SKM-1 (cell line): Measurements from ENCODE around the gene MEIS3.

Experiments
- DNase-seq: peaks from one replicate; lab custom pipeline; 2025; ENCODE audit not compliant: unreplicated experiment; lab: John Stamatoyannopoulos, UW

The MEIS3 gene

DNA sequence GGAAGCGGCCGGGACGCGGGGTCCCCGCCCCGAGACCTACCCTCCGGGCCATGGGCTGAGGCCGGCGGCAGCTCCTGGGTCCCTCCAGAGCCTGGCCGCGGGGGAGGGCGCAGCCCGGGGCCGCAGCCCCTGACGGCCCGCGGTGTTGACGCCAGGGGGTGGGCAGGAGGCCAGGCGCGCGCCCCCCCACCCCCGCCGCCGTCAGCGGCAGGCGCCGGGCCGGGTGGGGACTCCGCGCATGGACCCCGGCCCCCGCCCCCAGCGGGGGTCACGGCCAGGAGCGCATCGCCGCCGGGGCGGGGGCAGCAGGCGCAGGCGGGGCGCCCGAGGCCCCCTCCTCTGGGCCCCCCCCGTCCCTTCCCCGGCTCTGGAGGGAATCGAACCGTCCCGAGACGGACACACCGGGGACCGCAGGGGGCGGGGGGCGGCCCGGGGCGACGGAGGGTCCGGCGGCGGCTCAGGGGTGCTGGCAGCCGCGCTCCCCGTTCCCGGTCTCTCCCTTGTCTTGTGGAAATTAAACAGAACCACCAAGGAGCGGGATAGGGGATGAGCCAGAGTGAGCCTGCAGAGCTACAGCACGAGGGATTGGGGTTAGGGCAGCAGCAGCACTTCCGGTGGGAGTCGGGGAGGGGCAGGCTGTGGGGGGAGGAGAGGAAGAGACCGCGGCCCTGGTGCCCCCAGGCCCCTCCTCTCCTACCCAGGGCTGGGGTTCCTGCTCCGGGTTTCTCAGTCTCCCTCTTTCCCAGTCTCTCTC is at the start of gene MEIS3:
Gene MEIS3 (minus strand): TSS at position 498 of the 754 bp plus-strand sequence. CDS start 446 bp downstream, at position 52.
- no peak for DNase-seq

- no peak for DNase-seq
These were observed 48.6 kb upstream of the MEIS3 start for GRCh38 chr19:47467914-47468313.

- DNase-seq: no peak
These were observed 46.6 kb upstream of the MEIS3 start for GRCh38 chr19:47465957-47466356.

- no peak for DNase-seq
These were observed 45.5 kb upstream of the MEIS3 start for GRCh38 chr19:47464675-47465419.

GRCh38 chr19:47461876-47462275 is 42.5 kb upstream of the MEIS3 start:
- DNase-seq: no peak

DNA sequence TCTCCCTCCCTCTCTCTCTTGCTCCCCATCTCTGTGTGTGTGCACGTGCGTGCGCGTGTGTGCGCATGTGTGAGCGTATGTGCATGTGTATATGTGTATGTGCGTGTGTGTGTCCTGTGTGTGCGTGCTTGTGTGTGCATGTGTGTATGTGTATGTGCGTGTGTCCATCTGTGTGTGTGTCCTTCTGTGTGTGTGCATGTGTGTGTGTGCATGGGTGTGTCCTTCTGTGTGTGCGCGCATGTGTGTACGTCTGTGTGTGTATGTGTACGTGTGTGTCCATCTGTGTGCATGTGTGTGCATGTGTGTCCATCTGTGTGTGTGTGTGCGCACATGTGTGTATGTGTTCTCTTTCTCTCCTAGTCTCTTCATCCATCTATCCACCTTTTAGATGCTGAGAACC is 40.1 kb upstream of the MEIS3 start:
- no peak for DNase-seq

DNA sequence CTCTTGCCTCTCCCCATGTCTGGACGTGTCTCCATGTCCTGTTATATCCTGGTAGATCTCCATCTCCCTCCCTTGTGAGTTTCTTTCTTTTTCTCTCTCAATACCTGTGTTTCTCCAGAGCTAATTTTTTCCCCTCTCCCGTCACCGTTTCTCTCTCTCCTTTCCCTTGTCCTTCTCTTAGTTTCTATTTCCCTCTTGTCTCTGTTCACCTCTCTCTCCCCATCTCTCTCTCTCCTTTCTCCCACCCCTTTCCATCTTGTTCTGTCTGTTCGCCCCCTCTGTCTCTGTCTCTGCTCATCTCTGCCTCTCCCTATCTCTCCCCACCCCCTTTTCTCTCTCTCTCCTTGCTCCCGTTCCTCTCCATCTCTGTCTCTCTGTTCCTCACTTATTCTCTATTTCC is 39.3 kb upstream of the MEIS3 start:
- no peak for DNase-seq

DNA sequence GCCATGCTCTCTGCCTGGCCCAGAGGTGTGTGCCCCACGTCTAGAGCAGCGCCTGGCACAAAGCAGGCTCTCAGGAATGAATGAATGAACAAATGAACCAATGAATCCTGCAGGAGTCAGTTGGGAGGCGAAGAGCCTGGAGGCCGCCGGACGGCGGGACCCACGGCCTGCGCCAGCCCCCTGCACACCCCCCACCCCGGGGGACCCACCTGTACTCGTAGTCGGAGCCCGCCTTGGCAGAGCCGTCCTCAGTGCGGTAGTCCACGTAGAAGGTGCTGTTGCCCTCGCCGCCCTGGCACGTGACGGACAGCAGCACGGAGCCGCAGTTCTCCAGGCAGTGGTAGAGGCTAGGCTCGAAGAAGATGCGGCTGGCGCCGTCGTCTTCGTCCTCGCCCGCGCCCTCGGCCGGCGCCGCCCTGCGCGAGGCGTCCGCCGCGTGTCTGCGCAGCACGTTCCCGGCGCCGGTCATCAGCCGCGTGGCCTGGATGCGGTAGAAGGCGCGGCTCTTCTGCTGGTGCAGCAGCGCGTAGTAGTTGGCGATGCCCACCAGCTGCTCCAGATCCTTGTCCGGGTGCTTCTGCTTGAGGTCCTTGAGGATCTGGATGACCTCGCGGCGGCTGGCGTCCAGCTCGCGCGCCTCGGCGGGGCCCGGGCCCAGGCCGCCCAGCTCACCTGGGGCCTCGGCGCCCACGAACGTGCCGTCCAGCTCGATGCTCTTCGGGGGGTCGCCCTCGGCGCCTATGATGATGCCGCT is 37.6 kb upstream of the MEIS3 start:
- no peak for DNase-seq

DNA sequence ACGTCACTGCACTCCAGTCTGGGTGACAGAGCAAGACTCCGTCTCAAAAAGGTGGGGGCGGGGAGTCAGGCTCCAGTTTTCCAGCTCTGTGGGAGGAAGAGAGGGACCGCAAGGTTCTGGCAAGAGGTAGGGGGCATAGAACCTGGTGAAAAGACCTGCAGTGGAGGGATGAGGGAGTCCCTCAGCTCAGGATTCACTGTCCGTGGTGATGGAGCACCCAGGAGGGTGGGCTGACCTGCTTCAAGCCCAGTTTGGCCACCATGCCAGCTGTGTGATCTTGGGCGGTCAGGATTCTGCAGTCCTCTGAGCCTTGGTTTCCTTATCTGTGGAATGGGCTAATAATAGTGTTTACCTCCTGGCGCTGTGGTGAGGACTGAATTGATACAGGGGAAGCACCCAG is 31.2 kb upstream of the MEIS3 start:
- DNase-seq: no peak

DNA sequence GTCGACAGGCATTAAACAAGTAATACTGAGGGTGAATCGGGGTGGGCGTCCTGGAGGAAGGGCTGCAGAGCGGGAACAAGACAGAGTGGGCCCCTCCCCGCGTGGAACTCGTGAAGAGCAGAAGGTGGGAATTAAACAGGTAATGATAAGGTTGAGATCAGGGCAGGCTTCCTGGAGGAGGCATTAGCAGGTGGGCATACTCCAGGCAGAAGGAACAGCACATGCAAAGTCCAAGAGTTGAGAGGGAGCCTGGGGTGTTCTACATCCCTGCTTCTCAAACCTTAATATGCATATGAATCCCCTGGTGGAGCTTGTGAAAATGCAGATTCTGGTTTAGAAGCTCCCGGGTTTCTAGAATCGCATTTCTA is 29.0 kb upstream of the MEIS3 start:
- no peak for DNase-seq

- no peak for DNase-seq
These were observed 28.4 kb upstream of the MEIS3 start for GRCh38 chr19:47447470-47448359.

DNA sequence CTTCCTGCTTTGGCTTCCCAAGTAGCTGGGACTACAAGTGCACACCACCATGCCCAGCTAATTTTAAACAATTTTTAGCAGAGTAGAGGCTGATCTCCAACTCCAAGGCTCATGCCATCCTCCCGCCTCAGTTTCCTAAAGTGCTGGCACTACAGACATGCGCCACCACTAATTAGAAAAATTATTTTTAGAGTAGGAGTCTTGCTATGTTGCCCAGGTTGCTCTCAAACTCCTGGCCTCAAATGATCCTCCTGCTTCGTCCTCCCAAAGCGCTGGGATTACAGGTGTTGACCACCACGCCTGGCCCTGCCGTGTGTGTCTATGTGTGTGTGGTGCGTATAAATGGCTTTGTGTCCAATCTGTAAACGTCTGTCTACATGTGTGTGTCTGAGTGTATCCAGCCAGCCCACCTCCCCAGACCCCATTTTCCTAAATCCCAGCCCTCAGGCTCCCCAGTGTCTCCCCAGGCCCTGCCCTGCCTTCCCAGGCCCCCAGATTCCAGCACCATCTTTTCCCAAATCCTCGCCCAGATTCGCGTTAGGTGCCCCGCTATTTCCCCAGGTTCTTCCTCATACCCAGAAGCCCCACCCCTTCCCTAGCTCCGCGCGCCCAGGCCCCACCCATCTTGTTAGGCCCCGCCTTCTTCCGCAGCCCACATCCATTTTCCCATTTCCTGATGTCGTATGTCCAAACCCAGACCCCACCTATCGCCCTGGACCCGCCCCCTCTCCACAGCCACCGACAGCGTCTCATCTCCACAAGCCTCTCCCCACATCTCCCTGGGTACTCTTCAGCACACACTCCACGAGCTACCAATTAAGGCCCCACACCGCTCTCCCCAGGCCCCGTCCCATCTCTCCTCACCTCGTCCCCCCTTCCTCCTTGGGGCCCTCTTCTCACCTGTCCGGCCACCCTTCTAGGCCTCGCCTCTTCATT is 27.5 kb upstream of the MEIS3 start:
- no peak for DNase-seq

DNA sequence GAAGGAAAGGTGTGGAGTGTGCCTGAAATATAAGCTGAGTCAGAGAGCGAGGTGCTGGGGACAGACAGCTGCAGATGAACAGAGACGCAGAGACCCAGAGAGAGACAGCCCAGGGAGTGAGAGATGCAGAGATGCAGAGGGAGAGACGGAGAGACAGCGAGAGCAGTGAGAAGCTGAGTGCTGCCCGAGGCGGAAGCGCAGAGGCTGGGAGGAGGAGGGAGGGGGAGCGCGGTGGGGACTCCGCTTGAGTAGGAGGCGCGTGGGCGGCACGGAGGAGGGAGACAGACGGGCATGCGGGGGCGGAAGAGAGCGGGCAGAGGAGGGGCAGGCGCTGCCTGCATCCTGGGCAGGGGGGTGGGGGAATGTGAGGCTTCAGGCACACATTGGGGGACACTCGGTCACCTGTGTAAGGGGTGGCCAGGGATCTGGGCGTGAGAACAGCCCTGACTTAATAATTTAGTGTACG is 26.6 kb upstream of the MEIS3 start:
- DNase-seq: no peak

GRCh38 chr19:47445527-47445926 is 26.2 kb upstream of the MEIS3 start:
- no peak for DNase-seq

DNA sequence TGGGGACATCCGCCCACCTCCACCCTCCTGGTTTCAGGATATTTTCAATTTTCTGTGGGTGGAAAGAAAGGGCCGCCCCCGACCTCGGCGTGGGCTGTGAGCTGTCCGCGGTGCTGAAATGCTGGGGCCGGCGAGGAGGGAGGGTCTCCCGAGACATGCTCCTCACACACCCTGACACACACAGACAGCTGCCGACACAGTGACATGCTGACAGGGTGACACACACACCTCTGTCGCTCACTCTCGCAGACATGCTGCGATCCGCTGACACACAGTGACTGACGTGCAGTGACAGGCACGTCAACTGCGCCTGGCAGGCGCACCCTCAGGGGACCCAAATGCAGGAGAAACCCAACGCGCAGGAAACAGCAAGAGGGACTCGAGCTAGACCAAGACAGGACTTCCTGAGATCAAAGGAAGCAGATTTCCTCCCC is 25.1 kb upstream of the MEIS3 start:
- no peak for DNase-seq

GRCh38 chr19:47443331-47443730 is 24.0 kb upstream of the MEIS3 start:
- DNase-seq: no peak

DNA sequence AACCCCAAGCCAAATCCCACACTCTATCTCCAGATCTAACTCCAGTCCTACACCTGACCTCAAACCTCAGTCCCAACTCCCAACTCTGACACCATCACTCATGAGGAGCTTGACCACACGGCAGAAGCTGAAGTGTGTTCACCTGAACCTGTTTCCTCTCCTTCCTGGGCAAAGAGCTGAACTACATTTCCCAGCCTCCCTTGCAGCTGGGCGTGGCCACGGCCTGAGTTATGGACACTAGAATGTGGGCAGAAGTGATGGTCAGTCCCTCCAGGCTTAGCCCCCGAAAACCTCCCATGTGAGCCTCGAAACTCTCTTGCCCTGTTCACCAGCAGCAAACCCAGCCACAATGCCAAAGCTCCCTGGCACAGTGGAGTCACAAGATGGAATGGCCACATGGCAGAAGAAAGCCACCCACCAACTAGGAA is 19.5 kb upstream of the MEIS3 start:
- no peak for DNase-seq

DNA sequence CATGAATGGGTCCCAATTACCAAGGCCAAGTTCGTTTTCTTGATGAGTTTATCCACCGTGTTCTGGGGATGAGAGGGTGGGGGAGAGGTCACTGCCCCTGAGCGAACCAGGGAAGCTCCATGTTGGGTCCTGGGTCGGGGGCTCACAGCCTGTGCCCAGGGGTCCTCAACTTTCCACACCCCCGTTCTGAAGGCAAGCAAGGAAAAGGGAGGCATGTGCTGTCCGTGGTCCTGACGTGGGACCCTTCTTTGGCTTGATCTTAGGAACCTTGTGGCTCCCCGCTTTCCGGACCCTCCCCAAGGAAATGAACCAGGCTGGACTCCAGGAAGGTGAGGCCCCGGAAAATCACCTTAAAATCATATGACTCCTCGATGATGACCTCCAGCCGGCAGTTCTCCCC is 18.2 kb upstream of the MEIS3 start:
- no peak for DNase-seq

- DNase-seq: peak; percentile 10
These were observed 17.5 kb upstream of the MEIS3 start for GRCh38 chr19:47436712-47437401.
